HepG2 (cell line): ENCODE measurements around the gene MIF. TPM values are rescaled to one million over a fixed set of nuclear protein-coding genes. Genes with fewer than 3 reads are reported as not detected.

Source experiments
- EP300 ChIP-seq, 3 experiments: sonication (generic) in 1 of 3; formaldehyde crosslinking in 1 of 3; IDR thresholded peaks; 2 replicates each; pipeline versions ENCODE4 v1.5.1 to v1.6.1; 2011 to 2020; ENCODE audit warnings: low read depth in 2 of 3, low read length in 2 of 3, borderline replicate concordance in 1 of 3, improper control_type of control experiment in 1 of 3, mild to moderate bottlenecking in 1 of 3, missing genetic modification reagents in 1 of 3, moderate library complexity in 1 of 3
- FOSL2 ChIP-seq: sonication (generic); formaldehyde crosslinking; IDR thresholded peaks from 2 replicates; pipeline ENCODE4 v1.4.0; 2020; ENCODE audit warnings: missing genetic modification reagents
- IRF2 ChIP-seq: IDR thresholded peaks from 2 replicates; pipeline ENCODE4 v1.6.1; 2018; ENCODE audit warnings: missing genetic modification reagents, missing compliant biosample characterization
- MED1 ChIP-seq: sonication (generic); formaldehyde crosslinking; IDR thresholded peaks from 2 replicates; pipeline ENCODE4 v1.4.0; 2020; ENCODE audit warnings: missing genetic modification reagents
- NR2F6 ChIP-seq, 2 experiments: IDR thresholded peaks; 2 replicates each; pipeline ENCODE4 v1.6.1; 2016; ENCODE audit warnings: antibody characterized with exemption in 1 of 2, mild to moderate bottlenecking in 1 of 2
- POLR2G ChIP-seq: fragments of 200-400 bp; formaldehyde crosslinking; IDR thresholded peaks from 2 replicates; pipeline ENCODE4 v1.6.1; 2018; ENCODE audit warnings: mild to moderate bottlenecking, low read depth, low read length, moderate library complexity
- ZNF605 ChIP-seq: sonication (generic); formaldehyde crosslinking; IDR thresholded peaks from 2 replicates; pipeline ENCODE4 v1.8.0; 2022; ENCODE audit warnings: mild to moderate bottlenecking, missing genetic modification reagents
- ZNF782 ChIP-seq: sonication (generic); formaldehyde crosslinking; IDR thresholded peaks from 2 replicates; pipeline ENCODE4 v1.4.0; 2020; ENCODE audit warnings: missing genetic modification reagents, mild to moderate bottlenecking, borderline replicate concordance
- ZZZ3 ChIP-seq: sonication (generic); formaldehyde crosslinking; IDR thresholded peaks from 2 replicates; pipeline ENCODE4 v1.4.0; 2020; ENCODE audit warnings: missing genetic modification reagents, mild to moderate bottlenecking, borderline replicate concordance
- polyA plus RNA-seq, 8 experiments: library from polyadenylated mRNA; depleted of rRNA in 3 of 8; stranded (reverse) in 7 of 8; unstranded in 1 of 8; fragments of >200 nt; fragmentation: Illumina TruSeq in 4 of 8; extraction: Trizol in 4 of 8; gene quantifications; 2 replicates each; pipeline versions ENCODE4 v1.2.1 to v1.2.3, GENCODE V29; 2011 to 2016; ENCODE audit warnings: low read depth in 4 of 8, missing spikeins in 1 of 8, mixed read lengths in 1 of 8; ENCODE audit not compliant: insufficient read depth in 1 of 8
- total RNA-seq, 5 experiments: library from RNA; depleted of rRNA; stranded (reverse); fragments of >200 nt; fragmentation: Illumina TruSeq; extraction: Trizol; gene quantifications; 2 replicates each; pipeline ENCODE4 v1.2.3, GENCODE V29; 2016; ENCODE audit warnings: low read depth in 1 of 5
- TF ChIP-seq, protein P1 (sequence below): sonication (generic); formaldehyde crosslinking; IDR thresholded peaks from 2 replicates; pipeline ENCODE4 v1.5.1; 2020; ENCODE audit warnings: missing genetic modification reagents, mild to moderate bottlenecking, borderline replicate concordance
- TF ChIP-seq, protein P2 (sequence below): sonication (generic); formaldehyde crosslinking; IDR thresholded peaks from 2 replicates; pipeline ENCODE4 v1.8.0; 2022; ENCODE audit warnings: mild to moderate bottlenecking, missing genetic modification reagents, borderline replicate concordance
- TF ChIP-seq, protein P3 (sequence below): sonication (generic); formaldehyde crosslinking; IDR thresholded peaks from 2 replicates; pipeline ENCODE4 v1.4.0; 2020; ENCODE audit warnings: missing genetic modification reagents
- TF ChIP-seq, protein P4 (sequence below): sonication (generic); formaldehyde crosslinking; IDR thresholded peaks from 2 replicates; pipeline ENCODE4 v1.4.0; 2020; ENCODE audit warnings: mild to moderate bottlenecking, missing genetic modification reagents, borderline replicate concordance
- TF ChIP-seq, protein P5 (sequence below): sonication (generic); formaldehyde crosslinking; IDR thresholded peaks from 2 replicates; pipeline ENCODE4 v1.5.0; 2020; ENCODE audit warnings: missing genetic modification reagents

MIF gene
- total and polyA plus RNA-seq, 2 of the 13 experiments (the other 11 are each of a cell fraction or from before 2014, with no cell fraction given), result 634 to 675 TPM

DNA sequence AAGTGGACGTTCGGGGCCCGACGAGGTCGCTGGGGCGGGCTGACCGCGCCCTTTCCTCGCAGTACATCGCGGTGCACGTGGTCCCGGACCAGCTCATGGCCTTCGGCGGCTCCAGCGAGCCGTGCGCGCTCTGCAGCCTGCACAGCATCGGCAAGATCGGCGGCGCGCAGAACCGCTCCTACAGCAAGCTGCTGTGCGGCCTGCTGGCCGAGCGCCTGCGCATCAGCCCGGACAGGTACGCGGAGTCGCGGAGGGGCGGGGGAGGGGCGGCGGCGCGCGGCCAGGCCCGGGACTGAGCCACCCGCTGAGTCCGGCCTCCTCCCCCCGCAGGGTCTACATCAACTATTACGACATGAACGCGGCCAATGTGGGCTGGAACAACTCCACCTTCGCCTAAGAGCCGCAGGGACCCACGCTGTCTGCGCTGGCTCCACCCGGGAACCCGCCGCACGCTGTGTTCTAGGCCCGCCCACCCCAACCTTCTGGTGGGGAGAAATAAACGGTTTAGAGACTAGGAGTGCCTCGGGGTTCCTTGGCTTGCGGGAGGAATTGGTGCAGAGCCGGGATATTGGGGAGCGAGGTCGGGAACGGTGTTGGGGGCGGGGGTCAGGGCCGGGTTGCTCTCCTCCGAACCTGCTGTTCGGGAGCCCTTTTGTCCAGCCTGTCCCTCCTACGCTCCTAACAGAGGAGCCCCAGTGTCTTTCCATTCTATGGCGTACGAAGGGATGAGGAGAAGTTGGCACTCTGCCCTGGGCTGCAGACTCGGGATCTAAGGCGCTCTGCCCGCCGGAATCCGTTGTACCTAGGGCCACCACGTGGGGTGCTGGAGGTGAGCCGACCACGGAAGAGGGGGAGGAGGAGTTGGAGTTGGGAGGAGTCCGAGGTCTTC, 771 bp downstream of the MIF start (continued):
- TF ChIP-seq, protein P1, sequence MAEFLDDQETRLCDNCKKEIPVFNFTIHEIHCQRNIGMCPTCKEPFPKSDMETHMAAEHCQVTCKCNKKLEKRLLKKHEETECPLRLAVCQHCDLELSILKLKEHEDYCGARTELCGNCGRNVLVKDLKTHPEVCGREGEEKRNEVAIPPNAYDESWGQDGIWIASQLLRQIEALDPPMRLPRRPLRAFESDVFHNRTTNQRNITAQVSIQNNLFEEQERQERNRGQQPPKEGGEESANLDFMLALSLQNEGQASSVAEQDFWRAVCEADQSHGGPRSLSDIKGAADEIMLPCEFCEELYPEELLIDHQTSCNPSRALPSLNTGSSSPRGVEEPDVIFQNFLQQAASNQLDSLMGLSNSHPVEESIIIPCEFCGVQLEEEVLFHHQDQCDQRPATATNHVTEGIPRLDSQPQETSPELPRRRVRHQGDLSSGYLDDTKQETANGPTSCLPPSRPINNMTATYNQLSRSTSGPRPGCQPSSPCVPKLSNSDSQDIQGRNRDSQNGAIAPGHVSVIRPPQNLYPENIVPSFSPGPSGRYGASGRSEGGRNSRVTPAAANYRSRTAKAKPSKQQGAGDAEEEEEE (CRISPR knock-in tag), result no peak
- peak; percentile 18; the same call in 1 of the 2 replicates for TF ChIP-seq NR2F6 (IDR thresholded peaks at IDR 0.05)
- no peak for TF ChIP-seq NR2F6 (CRISPR knock-in tag; IDR thresholded peaks at IDR 0.05)
- peak; percentile 6; the same call in 1 of the 2 replicates for TF ChIP-seq FOSL2 (CRISPR knock-in tag)
- TF ChIP-seq, protein P2, sequence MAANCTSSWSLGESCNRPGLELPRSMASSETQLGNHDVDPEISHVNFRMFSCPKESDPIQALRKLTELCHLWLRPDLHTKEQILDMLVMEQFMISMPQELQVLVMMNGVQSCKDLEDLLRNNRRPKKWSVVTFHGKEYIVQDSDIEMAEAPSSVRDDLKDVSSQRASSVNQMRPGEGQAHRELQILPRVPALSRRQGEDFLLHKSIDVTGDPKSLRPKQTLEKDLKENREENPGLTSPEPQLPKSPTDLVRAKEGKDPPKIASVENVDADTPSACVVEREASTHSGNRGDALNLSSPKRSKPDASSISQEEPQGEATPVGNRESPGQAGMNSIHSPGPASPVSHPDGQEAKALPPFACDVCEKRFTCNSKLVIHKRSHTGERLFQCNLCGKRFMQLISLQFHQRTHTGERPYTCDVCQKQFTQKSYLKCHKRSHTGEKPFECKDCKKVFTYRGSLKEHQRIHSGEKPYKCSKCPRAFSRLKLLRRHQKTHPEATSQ, result peak; percentile 14; the same call in 1 of the 2 replicates
- no peak; a peak in 1 of 4 replicates for TF ChIP-seq EP300 (IDR thresholded peaks at IDR 0.05; ENCODE audit: low read depth in 2 of 2, low read length in 2 of 2)
- peak; percentile 32; the same call in 1 of the 2 replicates for TF ChIP-seq EP300 (CRISPR knock-in tag; IDR thresholded peaks at IDR 0.05; ENCODE audit: borderline replicate concordance)
- 0 out of 2 replicates have a peak, but pooled peaks have one; percentile 14 for TF ChIP-seq MED1 (CRISPR knock-in tag)
- TF ChIP-seq POLR2G, result peak; percentile 43
- TF ChIP-seq ZNF605, result peak; percentile 49; the same call in 1 of the 2 replicates
- TF ChIP-seq ZNF782, result 0 out of 2 replicates have a peak, but pooled peaks have one; percentile 46
- TF ChIP-seq, protein P3, sequence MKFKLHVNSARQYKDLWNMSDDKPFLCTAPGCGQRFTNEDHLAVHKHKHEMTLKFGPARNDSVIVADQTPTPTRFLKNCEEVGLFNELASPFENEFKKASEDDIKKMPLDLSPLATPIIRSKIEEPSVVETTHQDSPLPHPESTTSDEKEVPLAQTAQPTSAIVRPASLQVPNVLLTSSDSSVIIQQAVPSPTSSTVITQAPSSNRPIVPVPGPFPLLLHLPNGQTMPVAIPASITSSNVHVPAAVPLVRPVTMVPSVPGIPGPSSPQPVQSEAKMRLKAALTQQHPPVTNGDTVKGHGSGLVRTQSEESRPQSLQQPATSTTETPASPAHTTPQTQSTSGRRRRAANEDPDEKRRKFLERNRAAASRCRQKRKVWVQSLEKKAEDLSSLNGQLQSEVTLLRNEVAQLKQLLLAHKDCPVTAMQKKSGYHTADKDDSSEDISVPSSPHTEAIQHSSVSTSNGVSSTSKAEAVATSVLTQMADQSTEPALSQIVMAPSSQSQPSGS (CRISPR knock-in tag), result peak; percentile 54; the same call in 1 of the 2 replicates
- TF ChIP-seq IRF2 (CRISPR knock-in tag), result peak; percentile 24; the same call in 1 of the 2 replicates
- TF ChIP-seq, protein P4, sequence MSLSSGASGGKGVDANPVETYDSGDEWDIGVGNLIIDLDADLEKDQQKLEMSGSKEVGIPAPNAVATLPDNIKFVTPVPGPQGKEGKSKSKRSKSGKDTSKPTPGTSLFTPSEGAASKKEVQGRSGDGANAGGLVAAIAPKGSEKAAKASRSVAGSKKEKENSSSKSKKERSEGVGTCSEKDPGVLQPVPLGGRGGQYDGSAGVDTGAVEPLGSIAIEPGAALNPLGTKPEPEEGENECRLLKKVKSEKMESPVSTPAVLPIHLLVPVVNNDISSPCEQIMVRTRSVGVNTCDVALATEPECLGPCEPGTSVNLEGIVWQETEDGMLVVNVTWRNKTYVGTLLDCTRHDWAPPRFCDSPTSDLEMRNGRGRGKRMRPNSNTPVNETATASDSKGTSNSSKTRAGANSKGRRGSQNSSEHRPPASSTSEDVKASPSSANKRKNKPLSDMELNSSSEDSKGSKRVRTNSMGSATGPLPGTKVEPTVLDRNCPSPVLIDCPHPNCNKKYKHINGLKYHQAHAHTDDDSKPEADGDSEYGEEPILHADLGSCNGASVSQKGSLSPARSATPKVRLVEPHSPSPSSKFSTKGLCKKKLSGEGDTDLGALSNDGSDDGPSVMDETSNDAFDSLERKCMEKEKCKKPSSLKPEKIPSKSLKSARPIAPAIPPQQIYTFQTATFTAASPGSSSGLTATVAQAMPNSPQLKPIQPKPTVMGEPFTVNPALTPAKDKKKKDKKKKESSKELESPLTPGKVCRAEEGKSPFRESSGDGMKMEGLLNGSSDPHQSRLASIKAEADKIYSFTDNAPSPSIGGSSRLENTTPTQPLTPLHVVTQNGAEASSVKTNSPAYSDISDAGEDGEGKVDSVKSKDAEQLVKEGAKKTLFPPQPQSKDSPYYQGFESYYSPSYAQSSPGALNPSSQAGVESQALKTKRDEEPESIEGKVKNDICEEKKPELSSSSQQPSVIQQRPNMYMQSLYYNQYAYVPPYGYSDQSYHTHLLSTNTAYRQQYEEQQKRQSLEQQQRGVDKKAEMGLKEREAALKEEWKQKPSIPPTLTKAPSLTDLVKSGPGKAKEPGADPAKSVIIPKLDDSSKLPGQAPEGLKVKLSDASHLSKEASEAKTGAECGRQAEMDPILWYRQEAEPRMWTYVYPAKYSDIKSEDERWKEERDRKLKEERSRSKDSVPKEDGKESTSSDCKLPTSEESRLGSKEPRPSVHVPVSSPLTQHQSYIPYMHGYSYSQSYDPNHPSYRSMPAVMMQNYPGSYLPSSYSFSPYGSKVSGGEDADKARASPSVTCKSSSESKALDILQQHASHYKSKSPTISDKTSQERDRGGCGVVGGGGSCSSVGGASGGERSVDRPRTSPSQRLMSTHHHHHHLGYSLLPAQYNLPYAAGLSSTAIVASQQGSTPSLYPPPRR (CRISPR knock-in tag), result 0 out of 2 replicates have a peak, but pooled peaks have one; percentile 19
- TF ChIP-seq, protein P5, sequence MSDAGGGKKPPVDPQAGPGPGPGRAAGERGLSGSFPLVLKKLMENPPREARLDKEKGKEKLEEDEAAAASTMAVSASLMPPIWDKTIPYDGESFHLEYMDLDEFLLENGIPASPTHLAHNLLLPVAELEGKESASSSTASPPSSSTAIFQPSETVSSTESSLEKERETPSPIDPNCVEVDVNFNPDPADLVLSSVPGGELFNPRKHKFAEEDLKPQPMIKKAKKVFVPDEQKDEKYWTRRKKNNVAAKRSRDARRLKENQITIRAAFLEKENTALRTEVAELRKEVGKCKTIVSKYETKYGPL (CRISPR knock-in tag), result 0 out of 2 replicates have a peak, but pooled peaks have one; percentile 30
- TF ChIP-seq ZZZ3, result 0 out of 2 replicates have a peak, but pooled peaks have one; percentile 64
